Calu3 (cell line): ENCODE measurements around the gene MYO1E. TPM values are rescaled to one million over a fixed set of nuclear protein-coding genes. Genes with fewer than 3 reads are reported as not detected.

Source experiments
- BruUV-seq: library from RNA; stranded (reverse); fragments of 400-500 nt; replicated peaks from 2 replicates; lab custom pipeline; 2021; lab: Mats Ljungman, UMichigan
- CTCF ChIA-PET: fragments of 300-600 bp; sonication (Branson Sonifier 250); formaldehyde crosslinking; loops from one replicate; lab custom pipeline; 2022; ENCODE audit warnings: antibody characterized with exemption; lab: Charles Lee
- DNase-seq: peaks from one replicate; pipeline ENCODE4 v3.0.0; 2022
- H3K27ac Mint-ChIP-seq: one replicate; pipeline ENCODE4 v1.8.0; 2022; ENCODE audit warnings: mixed read lengths; ENCODE audit not compliant: unreplicated experiment
- H3K27me3 Mint-ChIP-seq: one replicate; pipeline ENCODE4 v1.8.0; 2022; ENCODE audit warnings: mixed read lengths; ENCODE audit not compliant: unreplicated experiment
- H3K36me3 Mint-ChIP-seq: one replicate; pipeline ENCODE4 v1.8.0; 2022; ENCODE audit warnings: mild to moderate bottlenecking, moderate library complexity, mixed read lengths; ENCODE audit not compliant: insufficient read depth, unreplicated experiment
- H3K4me1 Mint-ChIP-seq: one replicate; pipeline ENCODE4 v1.8.0; 2022; ENCODE audit warnings: mild to moderate bottlenecking, low read depth, mixed read lengths; ENCODE audit not compliant: unreplicated experiment
- H3K4me3 Mint-ChIP-seq: one replicate; pipeline ENCODE4 v1.8.0; 2022; ENCODE audit warnings: mild to moderate bottlenecking, low read depth, moderate library complexity, mixed read lengths; ENCODE audit not compliant: unreplicated experiment
- H3K9me3 Mint-ChIP-seq: one replicate; pipeline ENCODE4 v1.8.0; 2022; ENCODE audit warnings: low read depth, mixed read lengths; ENCODE audit not compliant: unreplicated experiment
- intact Hi-C: fragments of 100-400 bp; cut with micrococcal nuclease; formaldehyde crosslinking; loops from one replicate; pipeline ENCODE4 v1.10.0; 2022; ENCODE audit not compliant: unreplicated experiment
- total RNA-seq: library from RNA; stranded (reverse); gene quantifications from 2 replicates; pipeline ENCODE4 v1.2.3, GENCODE V29; 2022
- TF ChIP-seq, protein P1 (sequence below): fragments of 200-600 bp; IDR thresholded peaks from one replicate; pipeline ENCODE4 v1.8.0; 2022; ENCODE audit warnings: antibody characterized with exemption; ENCODE audit not compliant: unreplicated experiment

The MYO1E gene
- total RNA-seq, 1 experiment from 2014 or later = 617 TPM

- H3K4me1 Mint-ChIP-seq = peaks cover 97% of the 10 kb centered on the region
- intact Hi-C loops = loop anchor here (1.0 kb wide), 1 partner anchor 16 kb away; no protein-coding TSS in a partner anchor
- H3K27ac Mint-ChIP-seq = peak overlapping the region; percentile 100
- TSS peak; percentile 38 for BruUV-seq
- CTCF ChIA-PET = interaction anchor here (0.5 to 1.7 kb wide), 4 partner anchors 10 to 98 kb away, joined by 3 to 13 read pairs (median 4); no protein-coding TSS in a partner anchor
- H3K4me3 Mint-ChIP-seq = peak overlapping the region; percentile 60
- no peaks in the 10 kb centered on the region for H3K27me3 Mint-ChIP-seq
- peak; percentile 87 for DNase-seq
- TF ChIP-seq, protein P1, sequence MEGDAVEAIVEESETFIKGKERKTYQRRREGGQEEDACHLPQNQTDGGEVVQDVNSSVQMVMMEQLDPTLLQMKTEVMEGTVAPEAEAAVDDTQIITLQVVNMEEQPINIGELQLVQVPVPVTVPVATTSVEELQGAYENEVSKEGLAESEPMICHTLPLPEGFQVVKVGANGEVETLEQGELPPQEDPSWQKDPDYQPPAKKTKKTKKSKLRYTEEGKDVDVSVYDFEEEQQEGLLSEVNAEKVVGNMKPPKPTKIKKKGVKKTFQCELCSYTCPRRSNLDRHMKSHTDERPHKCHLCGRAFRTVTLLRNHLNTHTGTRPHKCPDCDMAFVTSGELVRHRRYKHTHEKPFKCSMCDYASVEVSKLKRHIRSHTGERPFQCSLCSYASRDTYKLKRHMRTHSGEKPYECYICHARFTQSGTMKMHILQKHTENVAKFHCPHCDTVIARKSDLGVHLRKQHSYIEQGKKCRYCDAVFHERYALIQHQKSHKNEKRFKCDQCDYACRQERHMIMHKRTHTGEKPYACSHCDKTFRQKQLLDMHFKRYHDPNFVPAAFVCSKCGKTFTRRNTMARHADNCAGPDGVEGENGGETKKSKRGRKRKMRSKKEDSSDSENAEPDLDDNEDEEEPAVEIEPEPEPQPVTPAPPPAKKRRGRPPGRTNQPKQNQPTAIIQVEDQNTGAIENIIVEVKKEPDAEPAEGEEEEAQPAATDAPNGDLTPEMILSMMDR = no peak
- no peaks in the 10 kb centered on the region for H3K9me3 Mint-ChIP-seq
- peaks cover 83% of the 10 kb centered on the region for H3K36me3 Mint-ChIP-seq
Observed at GRCh38 chr15:59276225-59277178, 96.2 kb downstream of the MYO1E start.

GRCh38 chr15:59274126-59274970 is 98.3 kb downstream of the MYO1E start:
- Mint-ChIP-seq H3K9me3 (no peaks in the 10 kb centered on the region), H3K27me3 (no peaks in the 10 kb centered on the region), H3K27ac (peak overlapping the region; percentile 100), H3K4me3 (peak overlapping the region; percentile 60), H3K4me1 (peaks cover 86% of the 10 kb centered on the region), H3K36me3 (peaks cover 82% of the 10 kb centered on the region)
- intact Hi-C loops = loop anchor here (1.0 to 5.0 kb wide), 2 partner anchors 18 to 98 kb away; partner anchors contain the start of gene MYO1E
- no TSS peak for BruUV-seq
- CTCF ChIA-PET = interaction anchor here (0.6 to 2.3 kb wide), 6 partner anchors 10 to 222 kb away, joined by 3 to 18 read pairs (median 3); no protein-coding TSS in a partner anchor
- peak; percentile 77 for DNase-seq
- TF ChIP-seq, protein P1 = no peak

DNA sequence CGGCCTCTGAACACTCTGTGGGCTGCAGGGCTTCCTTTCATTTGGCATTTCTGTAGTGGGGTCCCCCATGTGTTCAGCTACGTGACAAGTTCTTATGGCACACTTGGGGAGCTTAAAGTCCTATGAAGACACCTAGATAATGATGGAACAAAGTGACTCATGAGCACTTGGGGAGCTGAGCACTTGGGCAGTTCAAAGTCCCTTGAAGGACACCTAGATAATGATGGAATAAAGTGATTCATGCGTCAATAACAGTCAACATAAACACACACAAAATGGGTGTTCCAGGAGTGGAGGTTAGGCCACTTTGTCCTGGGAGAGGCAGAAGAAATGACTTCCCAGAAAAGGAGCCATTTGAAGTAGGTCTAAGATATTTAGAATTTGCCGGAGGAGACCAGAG is 99.4 kb downstream of the MYO1E start:
- no peak for DNase-seq
- intact Hi-C loops = loop anchor here (5.0 kb wide), 1 partner anchor 99 kb away; the partner anchor contains the start of gene MYO1E
- Mint-ChIP-seq H3K4me3 (peak overlapping the region; percentile 60), H3K27ac (peak overlapping the region; percentile 100), H3K4me1 (peaks cover 86% of the 10 kb centered on the region), H3K36me3 (peaks cover 82% of the 10 kb centered on the region), H3K9me3 (no peaks in the 10 kb centered on the region), H3K27me3 (no peaks in the 10 kb centered on the region)
- TF ChIP-seq, protein P1 = no peak
- CTCF ChIA-PET = interaction anchor here (0.6 to 2.3 kb wide), 3 partner anchors 11 to 25 kb away, joined by 3 to 18 read pairs (median 3); no protein-coding TSS in a partner anchor
- no TSS peak for BruUV-seq

GRCh38 chr15:59271595-59272201 is 101.0 kb downstream of the MYO1E start:
- CTCF ChIA-PET = no interaction called here
- DNase-seq = no peak
- intact Hi-C loops = loop anchor here (5.0 kb wide), 1 partner anchor 101 kb away; the partner anchor contains the start of gene MYO1E
- Mint-ChIP-seq H3K27ac (peak overlapping the region; percentile 100), H3K27me3 (no peaks in the 10 kb centered on the region), H3K4me1 (peaks cover 80% of the 10 kb centered on the region), H3K4me3 (no peak overlapping the region), H3K36me3 (peaks cover 91% of the 10 kb centered on the region), H3K9me3 (no peaks in the 10 kb centered on the region)
- no TSS peak for BruUV-seq
- TF ChIP-seq, protein P1 = no peak
